Gastrocnemius medialis (tissue), 4 donors: ENCODE data around the gene MYCBP2.

ENCODE experiments used
- POLR2A ChIP-seq, 2 donors: fragments of 450-650 bp; IDR thresholded peaks; one replicate each; pipeline ENCODE4 v1.6.1; 2017; ENCODE audit warnings: antibody characterized with exemption in 2 of 2, mild to moderate bottlenecking in 2 of 2, moderate library complexity in 2 of 2
- TF ChIP-seq, protein P1 (sequence below), 5 experiments: fragments of 450-650 bp in 3 of 5; fragments of 200-600 bp in 2 of 5; sonication (generic) in 2 of 5; IDR thresholded peaks in 4 of 5; conservative IDR thresholded peaks in 1 of 5; 1 replicate in 4 of 5; 2 replicates in 1 of 5; pipeline ENCODE4 v1.5.1; 2016 to 2019; ENCODE audit warnings: antibody characterized with exemption in 5 of 5, mild to moderate bottlenecking in 3 of 5, moderate library complexity in 3 of 5

DNA sequence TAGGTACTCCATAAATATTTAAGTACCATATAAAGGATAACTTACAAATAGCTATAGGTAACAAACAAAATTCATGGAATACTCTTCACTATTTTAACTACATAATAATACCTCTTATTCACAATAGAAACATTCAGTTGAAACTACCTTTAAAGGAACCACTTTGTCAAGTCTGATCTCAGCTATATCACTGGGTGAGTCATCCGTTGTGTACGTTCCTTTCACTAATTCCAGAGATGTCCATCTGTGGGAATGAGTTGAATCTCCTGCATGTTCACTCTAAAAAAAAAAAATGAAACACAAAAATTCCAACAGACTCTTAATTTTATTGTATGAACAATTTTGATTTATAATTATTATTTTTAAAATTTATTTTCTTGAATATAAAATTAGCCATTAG, 150.5 kb downstream of the MYCBP2 start:
- TF ChIP-seq, protein P1, sequence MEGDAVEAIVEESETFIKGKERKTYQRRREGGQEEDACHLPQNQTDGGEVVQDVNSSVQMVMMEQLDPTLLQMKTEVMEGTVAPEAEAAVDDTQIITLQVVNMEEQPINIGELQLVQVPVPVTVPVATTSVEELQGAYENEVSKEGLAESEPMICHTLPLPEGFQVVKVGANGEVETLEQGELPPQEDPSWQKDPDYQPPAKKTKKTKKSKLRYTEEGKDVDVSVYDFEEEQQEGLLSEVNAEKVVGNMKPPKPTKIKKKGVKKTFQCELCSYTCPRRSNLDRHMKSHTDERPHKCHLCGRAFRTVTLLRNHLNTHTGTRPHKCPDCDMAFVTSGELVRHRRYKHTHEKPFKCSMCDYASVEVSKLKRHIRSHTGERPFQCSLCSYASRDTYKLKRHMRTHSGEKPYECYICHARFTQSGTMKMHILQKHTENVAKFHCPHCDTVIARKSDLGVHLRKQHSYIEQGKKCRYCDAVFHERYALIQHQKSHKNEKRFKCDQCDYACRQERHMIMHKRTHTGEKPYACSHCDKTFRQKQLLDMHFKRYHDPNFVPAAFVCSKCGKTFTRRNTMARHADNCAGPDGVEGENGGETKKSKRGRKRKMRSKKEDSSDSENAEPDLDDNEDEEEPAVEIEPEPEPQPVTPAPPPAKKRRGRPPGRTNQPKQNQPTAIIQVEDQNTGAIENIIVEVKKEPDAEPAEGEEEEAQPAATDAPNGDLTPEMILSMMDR (IDR thresholded peaks at IDR 0.05 in 4 of 5, conservative IDR thresholded peaks at IDR 0.05 in 1 of 5): no peak
- TF ChIP-seq POLR2A (IDR thresholded peaks at IDR 0.05): no peak
